Kidney epithelial cell (primary cell): ENCODE data around the gene PRPF19. TPM values are rescaled to one million over a fixed set of nuclear protein-coding genes. Genes with fewer than 3 reads are reported as not detected.
A peak's percentile ranks its signal among the peaks of the same experiment; 100 is the strongest.

Source experiments
- DNase-seq: peaks from one replicate; pipeline ENCODE4 v3.0.0-alpha.2; 2010; ENCODE audit warnings: low read depth
- H3K27me3 ChIP-seq: 2 replicates; pipeline ENCODE4 v1.6.0; 2011; ENCODE audit warnings: low read length; ENCODE audit not compliant: control insufficient read depth, insufficient read depth
- H3K36me3 ChIP-seq: 2 replicates; pipeline ENCODE4 v1.5.1; 2011; ENCODE audit warnings: low read length; ENCODE audit not compliant: control insufficient read depth, insufficient read depth
- H3K4me3 ChIP-seq: 2 replicates; pipeline ENCODE4 v1.5.1; 2011; ENCODE audit warnings: low read depth, mild to moderate bottlenecking, control low read depth, low read length
- CTCF ChIP-seq: IDR thresholded peaks from 2 replicates; pipeline ENCODE4 v1.5.1; 2011; ENCODE audit warnings: mild to moderate bottlenecking, moderate library complexity, low read length, control low read depth, inconsistent platforms; ENCODE audit not compliant: insufficient read depth, poor library complexity, severe bottlenecking
- total RNA-seq: library from RNA; depleted of rRNA; stranded (reverse); fragments of >200 nt; gene quantifications from 2 replicates; pipeline ENCODE4 v1.2.3, GENCODE V29; 2015

The PRPF19 gene
- total RNA-seq, 1 donor from 2014 or later, result 98.8 TPM

- Histone ChIP-seq H3K4me3 (no peak overlapping the region), H3K36me3 (peaks cover 6% of the 10 kb centered on the region), H3K27me3 (no peaks in the 10 kb centered on the region)
- no peak for TF ChIP-seq CTCF
- no peak for DNase-seq
Observed at GRCh38 chr11:60895687-60896086, 10.7 kb downstream of the PRPF19 start.

- no peak for DNase-seq
- H3K4me3 ChIP-seq, result no peak overlapping the region
- H3K27me3 ChIP-seq, result no peaks in the 10 kb centered on the region
- no peak for TF ChIP-seq CTCF
- H3K36me3 ChIP-seq, result no peaks in the 10 kb centered on the region
Observed at GRCh38 chr11:60891103-60891741, 15.2 kb downstream of the PRPF19 start.

GRCh38 chr11:60890696-60891095, 15.7 kb downstream of the PRPF19 start:
- TF ChIP-seq CTCF, result no peak
- H3K27me3 ChIP-seq, result no peaks in the 10 kb centered on the region
- no peak overlapping the region for H3K4me3 ChIP-seq
- no peak for DNase-seq
- no peaks in the 10 kb centered on the region for H3K36me3 ChIP-seq

GRCh38 chr11:60889869-60890311, 16.5 kb downstream of the PRPF19 start:
- Histone ChIP-seq H3K36me3 (no peaks in the 10 kb centered on the region), H3K4me3 (no peak overlapping the region), H3K27me3 (no peaks in the 10 kb centered on the region)
- TF ChIP-seq CTCF, result no peak
- no peak for DNase-seq

GRCh38 chr11:60887556-60887955, 18.8 kb downstream of the PRPF19 start:
- no peak for DNase-seq
- Histone ChIP-seq H3K4me3 (no peak overlapping the region), H3K27me3 (no peaks in the 10 kb centered on the region), H3K36me3 (no peaks in the 10 kb centered on the region)
- peak; percentile 60 for TF ChIP-seq CTCF
